Kidney epithelial cell (primary cell): ENCODE results near the gene LFNG. TPM values are rescaled to one million over a fixed set of nuclear protein-coding genes. Genes with fewer than 3 reads are reported as not detected.

ENCODE experiments used
- DNase-seq: peaks from one replicate; pipeline ENCODE4 v3.0.0-alpha.2; 2010; ENCODE audit warnings: low read depth
- H3K27me3 ChIP-seq: 2 replicates; pipeline ENCODE4 v1.6.0; 2011; ENCODE audit warnings: low read length; ENCODE audit not compliant: control insufficient read depth, insufficient read depth
- H3K36me3 ChIP-seq: 2 replicates; pipeline ENCODE4 v1.5.1; 2011; ENCODE audit warnings: low read length; ENCODE audit not compliant: control insufficient read depth, insufficient read depth
- H3K4me3 ChIP-seq: 2 replicates; pipeline ENCODE4 v1.5.1; 2011; ENCODE audit warnings: low read depth, mild to moderate bottlenecking, control low read depth, low read length
- CTCF ChIP-seq: IDR thresholded peaks from 2 replicates; pipeline ENCODE4 v1.5.1; 2011; ENCODE audit warnings: mild to moderate bottlenecking, moderate library complexity, low read length, control low read depth, inconsistent platforms; ENCODE audit not compliant: insufficient read depth, poor library complexity, severe bottlenecking
- total RNA-seq: library from RNA; depleted of rRNA; stranded (reverse); fragments of >200 nt; gene quantifications from 2 replicates; pipeline ENCODE4 v1.2.3, GENCODE V29; 2015

Gene LFNG
- total RNA-seq, 1 donor from 2014 or later: 39.7 TPM

- Histone ChIP-seq H3K36me3 (no peaks in the 10 kb centered on the region), H3K27me3 (peaks cover 23% of the 10 kb centered on the region), H3K4me3 (no peak overlapping the region)
- no peak for TF ChIP-seq CTCF
- DNase-seq: no peak
Observed at GRCh38 chr7:2476776-2477446, 42.7 kb upstream of the LFNG start.

GRCh38 chr7:2477447-2478398 lies 41.9 kb upstream of the LFNG start:
- Histone ChIP-seq H3K36me3 (no peaks in the 10 kb centered on the region), H3K27me3 (peaks cover 23% of the 10 kb centered on the region), H3K4me3 (no peak overlapping the region)
- no peak for DNase-seq
- peak; percentile 90 for TF ChIP-seq CTCF

GRCh38 chr7:2478399-2478785 lies 41.2 kb upstream of the LFNG start:
- no peak for DNase-seq
- TF ChIP-seq CTCF: no peak

GRCh38 chr7:2478800-2479199 lies 40.8 kb upstream of the LFNG start:
- DNase-seq: no peak
- H3K4me3 ChIP-seq: no peak overlapping the region
- H3K27me3 ChIP-seq: peaks cover 23% of the 10 kb centered on the region
- no peaks in the 10 kb centered on the region for H3K36me3 ChIP-seq
- TF ChIP-seq CTCF: no peak

More at GRCh38 chr7:2478399-2478785, 41.2 kb upstream of the LFNG start:
- H3K4me3 ChIP-seq: no peak overlapping the region
- no peaks in the 10 kb centered on the region for H3K36me3 ChIP-seq
- peaks cover 23% of the 10 kb centered on the region for H3K27me3 ChIP-seq

GRCh38 chr7:2479276-2480069 lies 40.1 kb upstream of the LFNG start:
- H3K36me3 ChIP-seq: no peaks in the 10 kb centered on the region
- DNase-seq: no peak
- peaks cover 23% of the 10 kb centered on the region for H3K27me3 ChIP-seq
- no peak for TF ChIP-seq CTCF
- no peak overlapping the region for H3K4me3 ChIP-seq
